ENCODE results near the gene SMARCAL1. TPM values are rescaled to one million over a fixed set of nuclear protein-coding genes. Genes with fewer than 3 reads are reported as not detected.

The SMARCAL1 gene
- total RNA-seq, 2 experiments from 2014 or later = 6.3 TPM

- Mint-ChIP-seq H3K4me3 (peak overlapping the region; percentile 58), H3K9me3 (no peaks in the 10 kb centered on the region), H3K4me1 (ENCODE audit: low read depth) (peaks cover 27% of the 10 kb centered on the region), H3K27me3 (peaks cover 61% of the 10 kb centered on the region), H3K36me3 (ENCODE audit: low read depth) (no peaks in the 10 kb centered on the region), H3K27ac (no peak overlapping the region)
- ChIA-PET POLR2A (interaction anchor here (1.2 kb wide), 1 partner anchor 18 kb away, joined by 3 read pairs; no protein-coding TSS in a partner anchor), CTCF (no interaction called here)
- H3K9me3 ChIP-seq (ENCODE audit: control insufficient read depth in 1 of 2, insufficient read depth in 1 of 2, low read length in 2 of 2) = peaks cover 0 to 22% of the 10 kb centered on the region in 2 experiments
- no peak for TF ChIP-seq CTCF (IDR thresholded peaks at IDR 0.05)
- H3K36me3 ChIP-seq (ENCODE audit: insufficient read depth, low read length) = no peaks in the 10 kb centered on the region
- H3K27me3 ChIP-seq (ENCODE audit: control insufficient read depth in 1 of 2, insufficient read depth in 2 of 2, low read length in 2 of 2) = peaks cover 34 to 50% of the 10 kb centered on the region in 2 experiments
- no peak overlapping the region for H3K27ac ChIP-seq (ENCODE audit: low read depth in 1 of 2, low read length in 2 of 2)
- H3K4me1 ChIP-seq (ENCODE audit: insufficient read depth, low read length) = peaks cover 19% of the 10 kb centered on the region
- ATAC-seq (ENCODE audit: poor library complexity) = no peak
- no peak overlapping the region for H3K4me3 ChIP-seq (ENCODE audit: low read length)
- no peak for DNase-seq
- intact Hi-C loops (cut with DNase I, micrococcal nuclease) = no loop called here
These were observed 41.1 kb upstream of the SMARCAL1 start for GRCh38 chr2:216370961-216371712.

- ATAC-seq (ENCODE audit: poor library complexity) (peak; percentile 94), DNase-seq (peak; percentile 47 to 80 (median 63))
- TF ChIP-seq CTCF (IDR thresholded peaks at IDR 0.05) = no peak
- peak within 1 kb of the TSS; percentile 14 for H3K4me3 ChIP-seq (ENCODE audit: low read length)
- H3K27ac ChIP-seq (ENCODE audit: low read depth in 1 of 2, low read length in 2 of 2) = no peak within 1 kb of the TSS
- H3K27me3 Mint-ChIP-seq = peaks cover 55% of the 10 kb centered on the region
- peaks cover 19% of the 10 kb centered on the region for H3K4me1 ChIP-seq (ENCODE audit: insufficient read depth, low read length)
- CTCF ChIA-PET = no interaction called here
- H3K4me3 Mint-ChIP-seq = no peak within 1 kb of the TSS
- no peak within 1 kb of the TSS for H3K27ac Mint-ChIP-seq
- H3K36me3 ChIP-seq (ENCODE audit: insufficient read depth, low read length) = no peaks in the 10 kb centered on the region
- peaks cover 34 to 50% of the 10 kb centered on the region in 2 experiments for H3K27me3 ChIP-seq (ENCODE audit: control insufficient read depth in 1 of 2, insufficient read depth in 2 of 2, low read length in 2 of 2)
- no peaks in the 10 kb centered on the region for H3K36me3 Mint-ChIP-seq (ENCODE audit: low read depth)
- H3K9me3 Mint-ChIP-seq = no peaks in the 10 kb centered on the region
- peaks cover 0 to 22% of the 10 kb centered on the region in 2 experiments for H3K9me3 ChIP-seq (ENCODE audit: control insufficient read depth in 1 of 2, insufficient read depth in 1 of 2, low read length in 2 of 2)
- POLR2A ChIA-PET = interaction anchor here (0.7 to 1.3 kb wide), 3 partner anchors 19 to 127 kb away, joined by 3 to 4 read pairs (median 4); partner anchors contain the start of genes RPL37A and SMARCAL1
- peaks cover 27% of the 10 kb centered on the region for H3K4me1 Mint-ChIP-seq (ENCODE audit: low read depth)
- intact Hi-C loops (cut with DNase I, micrococcal nuclease) = no loop called here
These were observed 40.3 kb upstream of the SMARCAL1 start, which contains the start of gene MARCHF4 for GRCh38 chr2:216371721-216372702. TSS of gene MARCHF4 (minus strand) at chr2:216372483. CDS start at chr2:216370260, 2,223 bp downstream.

GRCh38 chr2:216372761-216373291 is 39.5 kb upstream of the SMARCAL1 start:
- Histone ChIP-seq H3K36me3 (ENCODE audit: insufficient read depth, low read length) (no peaks in the 10 kb centered on the region), H3K27me3 (ENCODE audit: control insufficient read depth in 1 of 2, insufficient read depth in 2 of 2, low read length in 2 of 2) (peaks cover 34 to 50% of the 10 kb centered on the region in 2 experiments), H3K9me3 (ENCODE audit: control insufficient read depth in 1 of 2, insufficient read depth in 1 of 2, low read length in 2 of 2) (peaks cover 0 to 22% of the 10 kb centered on the region in 2 experiments), H3K4me3 (ENCODE audit: low read length) (no peak overlapping the region), H3K4me1 (ENCODE audit: insufficient read depth, low read length) (peaks cover 19% of the 10 kb centered on the region), H3K27ac (ENCODE audit: low read depth in 1 of 2, low read length in 2 of 2) (no peak overlapping the region)
- intact Hi-C loops (cut with DNase I, micrococcal nuclease) = no loop called here
- H3K36me3 Mint-ChIP-seq (ENCODE audit: low read depth) = no peaks in the 10 kb centered on the region
- H3K4me3 Mint-ChIP-seq = no peak overlapping the region
- peaks cover 27% of the 10 kb centered on the region for H3K4me1 Mint-ChIP-seq (ENCODE audit: low read depth)
- CTCF ChIA-PET = no interaction called here
- peaks cover 50% of the 10 kb centered on the region for H3K27me3 Mint-ChIP-seq
- no peak for DNase-seq
- ATAC-seq (ENCODE audit: poor library complexity) = no peak
- H3K9me3 Mint-ChIP-seq = no peaks in the 10 kb centered on the region
- no peak for TF ChIP-seq CTCF (IDR thresholded peaks at IDR 0.05)
- H3K27ac Mint-ChIP-seq = no peak overlapping the region
- POLR2A ChIA-PET = interaction anchor here (0.7 to 1.3 kb wide), 2 partner anchors 39 to 126 kb away, joined by 4 read pairs; partner anchors contain the start of genes RPL37A and SMARCAL1
